Ascending aorta (tissue), 2 donors: ENCODE measurements around the gene TRIP11. TPM values are rescaled to one million over a fixed set of nuclear protein-coding genes. Genes with fewer than 3 reads are reported as not detected.
"Not testable (repeated sequence)": the region's sequence is repeated elsewhere in the genome, so short reads cannot be mapped to it uniquely, and the experiment has no call there.

Experiments
- DNase-seq, 2 donors: peaks; one replicate each; pipeline ENCODE4 v3.0.0-alpha.2; 2019; ENCODE audit warnings: low spot score in 2 of 2
- H3K27ac ChIP-seq, 2 donors: fragments of 200-600 bp; sonication (generic); one replicate each; pipeline ENCODE4 v1.5.1; 2016 to 2017; ENCODE audit warnings: mild to moderate bottlenecking in 1 of 2
- H3K27me3 ChIP-seq: fragments of 200-600 bp; sonication (generic); one replicate; pipeline ENCODE4 v1.5.1; 2017
- H3K36me3 ChIP-seq, 2 donors: fragments of 200-600 bp; sonication (generic); one replicate each; pipeline ENCODE4 v1.5.1; 2016
- H3K4me1 ChIP-seq, 2 donors: fragments of 200-600 bp; sonication (generic); one replicate each; pipeline ENCODE4 v1.5.1; 2016 to 2017; ENCODE audit warnings: mild to moderate bottlenecking in 1 of 2
- H3K4me3 ChIP-seq, 2 donors: fragments of 200-600 bp; sonication (generic); one replicate each; pipeline ENCODE4 v1.5.1; 2016 to 2017; ENCODE audit warnings: mild to moderate bottlenecking in 1 of 2
- H3K9me3 ChIP-seq, 2 donors: fragments of 200-600 bp; sonication (generic); one replicate each; pipeline ENCODE4 v1.5.1; 2016
- CTCF ChIP-seq, 3 experiments: fragments of 200-600 bp in 2 of 3; fragments of 450-650 bp in 1 of 3; sonication (generic) in 2 of 3; IDR thresholded peaks; one replicate each; pipeline ENCODE4 v1.5.1; 2016 to 2019; ENCODE audit warnings: antibody characterized with exemption in 3 of 3, mild to moderate bottlenecking in 1 of 3, moderate library complexity in 1 of 3
- intact Hi-C: fragments of 100-400 bp; cut with DNase I; formaldehyde crosslinking; loops from one replicate; pipeline ENCODE4 v1.15.1; 2023
- total RNA-seq: library from RNA; depleted of rRNA; stranded (reverse); fragments of >200 nt; gene quantifications from one replicate; pipeline ENCODE4 v1.1.0, GENCODE V29; 2016

TRIP11 gene
- total RNA-seq = 8.8 TPM

DNA sequence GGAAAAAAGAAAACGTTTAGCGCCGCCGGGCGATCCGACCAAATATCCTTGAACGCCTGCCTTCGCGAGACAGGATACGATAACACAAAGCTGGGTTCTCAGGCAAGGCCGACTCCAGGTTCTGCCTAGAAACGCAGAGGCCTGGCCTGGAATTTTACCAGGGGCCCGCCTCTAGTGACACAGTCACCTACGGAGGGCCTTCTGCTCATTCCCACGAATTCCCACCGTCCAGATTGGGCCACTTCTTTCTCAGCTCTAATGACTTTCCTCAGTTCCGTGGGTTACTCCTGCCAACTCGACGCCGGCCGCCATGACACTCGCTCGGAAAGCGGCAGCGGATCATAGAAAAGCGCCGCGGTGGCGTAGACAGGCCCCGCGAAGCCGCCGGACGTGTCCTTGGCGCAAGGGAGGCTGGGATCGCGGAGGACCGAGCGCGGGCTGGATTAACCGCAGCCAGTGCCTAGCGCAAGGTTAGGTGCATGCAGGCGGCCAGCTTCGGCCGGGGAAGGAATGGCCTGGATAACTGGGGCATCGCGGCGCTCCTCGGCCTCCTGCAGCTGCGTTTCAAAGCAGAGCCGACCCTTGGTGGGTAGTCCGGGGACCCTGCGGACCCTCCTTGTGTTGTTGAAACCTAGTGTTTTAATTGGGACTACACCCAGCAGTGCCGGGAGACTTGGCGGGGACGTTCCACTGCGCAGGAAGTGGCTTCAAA is at the start of gene TRIP11:
Gene TRIP11, minus strand, starts transcription at position 341 of the 712 bp plus-strand sequence. CDS start 374 bp downstream, outside the sequence.
- TF ChIP-seq CTCF (IDR thresholded peaks at IDR 0.05) = no peak
- H3K4me1 ChIP-seq = peaks cover 3 to 37% of the 10 kb centered on the region in 2 donors

DNA sequence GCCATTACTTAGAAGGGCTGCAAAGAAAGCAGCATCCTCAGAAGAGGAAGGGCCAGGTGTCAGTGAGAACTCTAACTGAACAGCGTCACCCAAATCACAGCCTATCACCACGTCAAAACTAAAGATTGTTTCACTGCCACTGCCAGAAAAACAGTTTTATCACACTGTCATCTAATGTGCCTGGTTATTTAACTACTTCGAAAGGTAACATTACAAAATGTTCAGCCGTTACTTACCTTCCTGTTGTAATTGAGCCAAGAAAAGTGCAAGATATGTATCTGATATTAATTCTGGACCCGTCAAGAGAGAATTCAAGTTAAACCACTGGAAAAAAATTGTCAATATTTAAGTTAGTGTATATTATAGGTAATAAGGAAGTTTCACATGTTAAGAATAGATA is 48.6 kb upstream of the TRIP11 start:
- TF ChIP-seq CTCF (IDR thresholded peaks at IDR 0.05) = no peak
- Histone ChIP-seq H3K4me1 (no peaks in the 10 kb centered on the region), H3K36me3 (peaks cover 41 to 68% of the 10 kb centered on the region in 2 donors), H3K27ac (no peak overlapping the region), H3K4me3 (no peak overlapping the region), H3K27me3 (no peaks in the 10 kb centered on the region), H3K9me3 (no peaks in the 10 kb centered on the region)
- DNase-seq = no peak
- intact Hi-C loops = no loop called here

More for the DNA sequence above, at the start of gene TRIP11:
- DNase-seq = peak; percentile 76 to 95
- no peaks in the 10 kb centered on the region for H3K9me3 ChIP-seq
- H3K27me3 ChIP-seq = no peaks in the 10 kb centered on the region
- H3K36me3 ChIP-seq = peaks cover 0 to 4% of the 10 kb centered on the region in 2 donors
- peak within 1 kb of the TSS; percentile 95 to 99 for H3K27ac ChIP-seq
- intact Hi-C loops = loop anchor here (2.0 to 10.0 kb wide), 2 partner anchors 67 to 525 kb away; partner anchors contain the start of genes ATXN3 and PPP4R3A
- H3K4me3 ChIP-seq = peak within 1 kb of the TSS; percentile 75 to 92

DNA sequence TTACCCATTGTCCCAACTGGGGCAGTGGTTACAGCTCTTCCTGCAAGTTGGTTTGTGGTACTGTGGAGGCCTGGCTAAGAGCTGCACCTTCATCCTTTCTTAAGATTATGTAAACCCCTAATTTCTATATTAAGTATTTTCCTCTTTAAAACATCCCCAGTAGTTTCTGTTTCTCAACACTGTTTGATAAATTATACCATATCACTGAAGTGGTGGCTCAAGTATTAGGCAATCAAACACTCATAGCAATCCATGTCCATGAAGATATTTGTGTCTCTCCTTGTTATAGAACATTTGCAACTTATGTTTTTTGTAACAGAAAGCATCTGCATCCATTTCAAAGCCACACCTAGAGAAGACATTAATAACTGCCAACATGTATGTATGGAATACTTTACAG is 34.7 kb upstream of the TRIP11 start:
- no peak for TF ChIP-seq CTCF (IDR thresholded peaks at IDR 0.05)
- Histone ChIP-seq H3K9me3 (no peaks in the 10 kb centered on the region), H3K36me3 (peaks cover 54 to 68% of the 10 kb centered on the region in 2 donors), H3K4me1 (no peaks in the 10 kb centered on the region), H3K4me3 (no peak overlapping the region), H3K27ac (no peak overlapping the region), H3K27me3 (no peaks in the 10 kb centered on the region)
- no peak for DNase-seq
- intact Hi-C loops = no loop called here

DNA sequence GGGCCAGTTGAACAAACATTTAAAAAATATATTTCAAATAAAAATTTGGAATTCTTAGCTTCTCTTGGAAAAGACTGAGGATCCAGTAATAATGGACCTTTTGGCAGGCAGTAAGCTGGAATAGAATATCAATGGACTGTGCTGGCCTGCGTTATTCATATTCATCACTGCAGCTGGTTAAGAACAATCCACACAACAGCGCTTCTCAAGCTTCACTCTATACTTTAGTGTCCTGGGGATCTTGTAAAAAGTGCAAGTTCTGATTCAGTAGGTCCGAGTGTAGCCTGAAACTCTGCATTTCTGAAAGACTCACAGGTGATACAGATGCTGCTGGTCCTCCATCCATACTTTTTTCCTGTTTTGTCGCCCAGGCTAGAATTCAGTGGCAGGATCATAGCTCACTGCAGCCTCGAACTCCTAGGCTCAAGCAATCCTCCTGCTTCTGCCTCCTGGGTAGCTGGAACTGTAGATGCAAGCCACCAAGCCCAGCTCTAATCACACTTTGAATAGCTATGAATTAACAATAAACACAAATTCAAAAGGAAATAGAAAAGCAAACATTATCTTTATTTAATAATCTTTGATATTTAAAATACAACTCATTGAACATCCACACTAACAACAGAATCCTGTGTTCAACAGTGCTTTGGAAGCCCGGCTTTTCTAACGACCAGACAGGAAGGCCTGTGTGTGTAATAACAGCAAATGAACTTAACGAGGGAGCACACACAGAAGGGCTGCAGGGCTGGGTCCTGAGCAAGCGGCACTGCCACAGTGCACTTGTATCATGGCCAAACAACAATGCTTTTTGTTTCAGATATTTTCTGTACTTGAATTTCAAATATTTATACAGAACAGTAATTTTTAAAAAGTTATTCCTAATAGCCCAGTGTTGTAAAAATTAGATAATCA is 18.4 kb upstream of the TRIP11 start:
- Histone ChIP-seq H3K4me3 (no peak overlapping the region), H3K36me3 (peaks cover 5 to 11% of the 10 kb centered on the region in 2 donors), H3K4me1 (no peaks in the 10 kb centered on the region), H3K27ac (no peak overlapping the region), H3K27me3 (no peaks in the 10 kb centered on the region), H3K9me3 (no peaks in the 10 kb centered on the region)
- intact Hi-C loops = no loop called here
- TF ChIP-seq CTCF (IDR thresholded peaks at IDR 0.05) = no peak
- no peak for DNase-seq

GRCh38 chr14:92049781-92050180 is 9.9 kb upstream of the TRIP11 start:
- Histone ChIP-seq H3K36me3 (peaks cover 4 to 27% of the 10 kb centered on the region in 2 donors), H3K4me3 (no peak overlapping the region), H3K27ac (no peak overlapping the region), H3K27me3 (no peaks in the 10 kb centered on the region), H3K4me1 (no peaks in the 10 kb centered on the region), H3K9me3 (no peaks in the 10 kb centered on the region)
- DNase-seq = no peak
- no peak for TF ChIP-seq CTCF (IDR thresholded peaks at IDR 0.05)
- intact Hi-C loops = loop anchor here (10.0 kb wide), 1 partner anchor 535 kb away; the partner anchor contains the start of gene PPP4R3A

- not testable (repeated sequence) for H3K9me3 ChIP-seq, H3K4me1 ChIP-seq, H3K27me3 ChIP-seq, H3K4me3 ChIP-seq, H3K27ac ChIP-seq, DNase-seq
- intact Hi-C loops = loop anchor here (10.0 kb wide), 1 partner anchor 534 kb away; the partner anchor contains the start of gene PPP4R3A
- peaks cover 4 to 30% of the 10 kb centered on the region in 2 donors for H3K36me3 ChIP-seq
Measured at GRCh38 chr14:92049221-92049620, 9.4 kb upstream of the TRIP11 start.

DNA sequence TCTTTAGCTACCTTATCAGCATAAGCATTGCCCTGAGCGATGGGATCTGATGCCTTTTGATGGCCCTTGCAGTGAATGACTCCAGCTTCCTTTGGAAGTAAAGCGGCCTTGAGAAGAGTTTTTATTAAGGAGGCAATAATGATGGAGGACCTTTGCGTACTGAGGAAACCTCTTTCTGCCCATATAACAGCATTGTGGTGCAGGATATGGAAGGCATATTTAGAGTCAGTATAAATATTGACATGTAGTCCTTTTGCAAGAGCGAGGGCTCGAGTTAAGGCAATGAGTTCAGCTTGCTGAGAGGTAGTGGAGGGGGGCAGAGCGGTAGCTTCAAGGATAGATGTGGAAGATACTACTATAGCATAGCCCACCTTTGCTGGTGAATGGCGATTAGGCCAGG is 6.0 kb upstream of the TRIP11 start:
- H3K36me3 ChIP-seq = peaks cover 4 to 30% of the 10 kb centered on the region in 2 donors
- not testable (repeated sequence) for H3K27ac ChIP-seq, DNase-seq, H3K4me1 ChIP-seq, H3K27me3 ChIP-seq, H3K4me3 ChIP-seq, H3K9me3 ChIP-seq
- intact Hi-C loops = loop anchor here (10.0 kb wide), 1 partner anchor 531 kb away; the partner anchor contains the start of gene PPP4R3A

DNA sequence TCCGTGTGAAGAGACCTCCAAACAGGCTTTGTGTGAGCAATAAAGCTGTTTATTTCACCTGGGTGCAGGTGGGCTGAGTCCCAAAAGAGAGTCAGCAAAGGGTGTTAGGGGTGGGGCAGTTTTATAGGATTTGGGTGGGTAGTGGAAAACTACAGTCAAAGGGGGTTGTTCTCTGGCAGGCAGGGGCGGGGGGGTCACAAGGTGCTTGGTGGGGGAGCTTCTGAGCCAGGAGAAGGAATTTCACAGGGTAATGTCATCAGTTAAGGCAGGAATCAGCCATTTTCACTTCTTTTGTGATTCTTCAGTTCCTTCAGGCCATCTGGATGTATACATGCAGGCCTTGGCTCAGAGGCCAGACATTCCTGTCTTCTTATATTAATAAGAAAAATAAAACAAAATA is 1.9 kb upstream of the TRIP11 start:
- intact Hi-C loops = loop anchor here (2.0 to 10.0 kb wide), 2 partner anchors 65 to 527 kb away; partner anchors contain the start of genes ATXN3 and PPP4R3A
- H3K4me1 ChIP-seq = peaks cover 3 to 20% of the 10 kb centered on the region in 2 donors
- H3K27ac ChIP-seq, H3K27me3 ChIP-seq, DNase-seq, H3K9me3 ChIP-seq: not testable (repeated sequence)
- H3K36me3 ChIP-seq = peaks cover 4 to 18% of the 10 kb centered on the region in 2 donors
- peak overlapping the region in 1 of 2 donors; percentile 75 for H3K4me3 ChIP-seq
